GM21825 (cell line): ENCODE data around the gene CD28.

Experiments used
- ATAC-seq: cut with Tn5 transposase; IDR thresholded peaks from one replicate; pipeline ENCODE4 v1.9.1; 2021; ENCODE audit warnings: mild to moderate bottlenecking, moderate library complexity; ENCODE audit not compliant: unreplicated experiment

The CD28 gene

GRCh38 chr2:203713381-203713780 lies 6.9 kb downstream of the CD28 start:
- no peak for ATAC-seq

GRCh38 chr2:203714112-203714511 lies 7.7 kb downstream of the CD28 start:
- no peak for ATAC-seq

GRCh38 chr2:203715744-203716143 lies 9.3 kb downstream of the CD28 start:
- no peak for ATAC-seq

GRCh38 chr2:203718087-203718486 lies 11.6 kb downstream of the CD28 start:
- peak; percentile 95 for ATAC-seq

DNA sequence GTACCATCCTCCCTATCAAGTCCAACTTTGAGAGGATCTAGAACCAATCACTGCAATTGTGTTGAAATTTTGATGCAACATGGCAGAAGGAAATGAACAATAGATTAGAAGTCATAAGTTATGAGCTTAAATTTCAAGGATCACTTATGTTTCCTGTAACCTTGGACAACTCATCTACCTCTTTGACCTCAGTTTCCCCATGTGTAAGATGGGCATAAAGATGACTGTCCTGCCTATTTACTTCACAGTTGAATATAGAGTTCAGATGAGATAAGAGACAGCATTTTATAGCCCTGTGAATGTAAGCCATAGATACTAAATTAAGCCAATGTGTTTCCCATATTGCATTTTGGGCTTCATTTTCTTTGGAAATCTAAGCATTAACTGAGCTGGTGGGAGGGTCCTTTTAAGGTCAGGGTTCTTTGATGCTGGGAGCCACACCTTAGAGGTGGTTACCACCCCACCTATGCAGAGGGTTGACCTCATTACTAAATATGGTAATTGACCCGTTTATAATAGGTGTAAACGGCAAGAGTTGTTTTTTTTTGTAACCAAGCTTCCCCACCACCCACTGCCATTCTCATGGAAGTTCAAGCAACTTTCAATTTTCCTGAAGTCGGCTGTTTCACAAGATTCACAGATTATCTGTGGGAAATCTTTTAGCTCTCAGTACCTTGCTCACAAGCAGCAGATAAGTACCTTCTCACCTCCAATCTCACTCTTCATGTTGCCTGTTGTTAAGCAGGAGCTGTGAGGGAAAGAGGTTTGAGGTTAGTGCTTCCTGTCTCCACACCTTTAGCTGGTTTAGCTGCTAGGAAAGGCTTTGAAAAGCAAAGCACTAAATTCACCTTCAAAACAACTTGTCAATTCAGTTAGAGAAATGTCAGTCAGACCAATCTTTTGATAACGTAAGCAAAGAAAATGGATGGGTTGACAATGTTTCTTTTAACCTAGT lies 13.3 kb downstream of the CD28 start:
- no peak for ATAC-seq

- ATAC-seq = no peak
These were observed 14.7 kb downstream of the CD28 start for GRCh38 chr2:203720915-203721672.

DNA sequence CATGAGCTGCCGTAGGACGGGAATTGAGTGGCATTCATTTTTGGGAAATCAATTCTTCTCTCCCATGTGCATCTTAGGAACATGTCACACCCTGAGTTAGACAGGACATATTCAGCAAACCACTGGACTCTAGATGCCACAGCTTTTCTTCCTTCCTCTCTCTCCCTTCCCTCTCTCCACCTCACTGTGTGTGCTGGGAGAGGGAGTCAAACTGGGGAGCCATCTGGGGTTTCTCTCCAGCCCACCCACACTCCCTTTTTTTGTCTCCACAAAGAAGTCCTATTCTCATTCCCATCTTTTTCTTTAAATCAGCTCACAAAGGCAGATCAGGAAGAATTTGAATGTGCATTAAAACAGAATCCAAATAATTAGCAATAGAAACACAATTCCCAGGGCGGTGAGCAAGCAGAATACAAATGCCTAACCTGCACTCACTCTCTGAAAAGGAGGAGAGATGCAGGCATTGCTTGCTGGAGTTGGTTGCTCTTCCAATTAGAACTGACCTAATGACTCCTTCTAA lies 15.4 kb downstream of the CD28 start:
- no peak for ATAC-seq

DNA sequence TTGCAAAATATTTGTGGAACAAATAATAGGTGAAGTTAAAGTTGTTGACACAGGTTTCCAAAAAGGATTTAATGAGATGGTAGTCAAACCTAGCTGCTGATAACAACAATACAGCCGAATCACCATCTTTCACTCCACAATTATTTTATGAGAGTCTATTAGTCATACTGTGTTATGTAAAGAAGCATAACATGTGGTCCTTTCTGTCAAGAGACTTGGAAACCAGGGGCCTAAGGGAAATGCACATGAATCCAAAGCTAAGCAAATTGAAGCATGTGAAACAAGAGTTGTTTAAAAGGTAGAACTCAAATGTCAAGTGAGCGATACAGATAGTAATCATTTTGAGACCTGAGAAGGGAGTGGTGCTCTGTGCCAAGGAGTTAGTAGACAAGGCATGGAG lies 16.0 kb downstream of the CD28 start:
- ATAC-seq = no peak

- no peak for ATAC-seq
These were observed 21.9 kb downstream of the CD28 start for GRCh38 chr2:203728321-203728720.

DNA sequence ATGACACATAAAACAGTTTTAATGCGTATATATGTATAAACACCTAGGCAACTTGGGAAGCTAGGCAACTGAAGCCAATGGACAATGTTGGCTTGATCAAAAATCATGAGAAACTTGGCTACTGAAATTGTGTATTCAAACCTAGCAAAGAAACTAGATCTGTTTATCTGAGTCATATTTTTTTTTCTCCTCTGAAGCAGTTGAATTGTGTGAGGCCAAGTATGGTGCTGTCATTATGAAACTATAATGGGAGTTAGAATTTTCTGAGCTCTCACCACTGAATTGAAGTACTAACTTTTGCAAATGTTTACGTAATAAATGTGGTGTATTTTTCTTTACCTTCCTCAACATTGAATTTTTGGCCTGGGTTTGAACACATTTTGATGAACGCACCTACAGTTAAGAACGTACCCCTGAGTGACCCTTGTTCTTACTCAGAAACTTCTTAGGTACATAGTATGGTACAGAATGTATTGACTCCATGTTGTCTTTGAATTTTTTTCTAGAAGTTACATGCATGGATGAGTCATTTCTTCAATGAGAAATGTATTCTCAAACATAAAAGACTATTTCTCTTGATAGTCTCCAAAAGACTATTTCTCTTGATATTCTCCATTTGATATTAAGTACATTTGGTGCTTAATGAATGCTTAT lies 23.8 kb downstream of the CD28 start:
- no peak for ATAC-seq

GRCh38 chr2:203730883-203731282 lies 24.4 kb downstream of the CD28 start:
- ATAC-seq = no peak

DNA sequence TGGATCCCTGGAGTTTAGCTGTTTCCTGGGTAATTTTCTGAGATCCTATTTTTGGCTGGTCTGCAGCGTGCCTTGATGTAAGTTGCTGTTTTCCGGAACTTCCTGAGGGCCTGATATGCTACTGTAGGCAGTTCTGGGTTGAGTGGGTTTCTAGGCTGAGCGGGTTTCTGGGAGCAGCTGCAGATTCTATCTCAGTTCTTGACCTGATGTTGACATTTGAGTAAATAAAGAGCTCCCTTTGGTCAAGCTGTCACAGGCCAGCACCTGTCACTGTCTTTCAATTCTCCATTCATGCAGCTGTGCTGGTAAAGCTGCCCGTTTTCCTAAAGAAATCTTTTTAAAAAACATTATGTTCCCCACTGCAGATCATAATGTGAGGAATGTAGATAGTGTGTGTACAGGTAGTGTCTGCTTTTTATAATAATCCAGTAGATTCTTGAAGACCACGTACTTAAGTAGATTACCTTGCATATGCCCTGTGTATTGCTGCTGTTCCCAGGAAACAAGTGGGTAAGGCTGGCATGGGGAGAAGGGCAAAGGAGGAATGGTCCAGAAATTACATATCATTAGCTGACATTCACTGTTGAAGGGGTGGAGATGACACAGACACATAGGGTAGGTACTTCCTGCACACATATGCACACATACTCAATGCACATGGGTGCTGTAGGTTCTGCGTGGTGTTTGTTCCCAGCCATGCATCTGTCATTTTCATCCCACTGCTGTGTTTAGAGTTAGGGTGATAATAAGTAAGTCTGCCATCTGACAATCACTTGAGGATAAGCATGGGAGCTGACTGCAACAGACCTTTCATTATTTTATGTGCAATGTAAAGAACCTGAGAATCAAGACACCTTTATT lies 25.9 kb downstream of the CD28 start:
- no peak for ATAC-seq

- ATAC-seq = no peak
These were observed 26.6 kb downstream of the CD28 start for GRCh38 chr2:203732953-203733510.

DNA sequence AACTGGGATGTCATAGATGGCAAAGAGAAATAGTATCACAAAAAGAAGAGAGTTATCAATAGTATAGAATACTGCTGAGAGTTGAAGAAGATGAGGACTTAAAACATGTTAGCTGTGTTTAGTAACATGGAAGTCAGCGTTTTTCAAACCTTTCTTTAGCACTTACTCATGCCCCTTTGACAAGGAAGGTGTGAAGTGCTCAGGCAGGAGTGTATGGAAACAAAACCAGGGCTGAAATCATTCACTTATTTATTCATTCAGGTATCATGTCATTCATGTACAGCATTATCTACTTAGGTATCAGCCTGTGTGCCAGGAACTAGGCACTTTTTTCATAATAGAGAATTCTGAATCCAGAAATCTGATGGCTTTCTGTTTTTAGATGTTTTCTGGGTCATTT lies 27.2 kb downstream of the CD28 start:
- ATAC-seq = no peak

DNA sequence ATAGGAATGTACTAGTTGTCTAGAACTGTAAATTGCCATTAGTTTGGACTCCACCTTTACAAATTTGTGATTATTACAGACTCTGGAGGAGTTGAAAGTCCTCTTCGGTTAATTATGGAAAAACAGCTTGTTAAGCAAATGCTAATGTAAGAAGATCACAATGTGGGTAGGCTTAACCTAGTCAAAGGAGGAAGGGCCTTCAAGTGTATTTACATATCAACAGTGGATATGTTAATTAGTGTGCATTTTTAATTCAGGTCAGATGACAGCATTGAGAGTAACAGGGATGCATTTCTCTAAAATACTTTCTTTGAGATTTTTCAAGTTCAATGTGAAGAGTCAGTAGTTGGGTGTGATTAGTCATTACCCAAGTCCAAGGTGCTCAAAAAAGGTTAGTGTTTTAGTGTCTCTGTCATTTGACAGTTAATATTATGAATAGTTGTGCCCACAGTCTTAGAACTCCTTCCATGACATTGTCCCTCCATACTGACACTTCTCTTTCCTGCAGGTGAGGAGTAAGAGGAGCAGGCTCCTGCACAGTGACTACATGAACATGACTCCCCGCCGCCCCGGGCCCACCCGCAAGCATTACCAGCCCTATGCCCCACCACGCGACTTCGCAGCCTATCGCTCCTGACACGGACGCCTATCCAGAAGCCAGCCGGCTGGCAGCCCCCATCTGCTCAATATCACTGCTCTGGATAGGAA lies 28.0 kb downstream of the CD28 start:
- ATAC-seq = no peak

DNA sequence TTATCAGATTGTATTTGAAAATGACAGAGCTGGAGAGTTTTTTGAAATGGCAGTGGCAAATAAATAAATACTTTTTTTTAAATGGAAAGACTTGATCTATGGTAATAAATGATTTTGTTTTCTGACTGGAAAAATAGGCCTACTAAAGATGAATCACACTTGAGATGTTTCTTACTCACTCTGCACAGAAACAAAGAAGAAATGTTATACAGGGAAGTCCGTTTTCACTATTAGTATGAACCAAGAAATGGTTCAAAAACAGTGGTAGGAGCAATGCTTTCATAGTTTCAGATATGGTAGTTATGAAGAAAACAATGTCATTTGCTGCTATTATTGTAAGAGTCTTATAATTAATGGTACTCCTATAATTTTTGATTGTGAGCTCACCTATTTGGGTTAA lies 30.9 kb downstream of the CD28 start:
- peak; percentile 61 for ATAC-seq

DNA sequence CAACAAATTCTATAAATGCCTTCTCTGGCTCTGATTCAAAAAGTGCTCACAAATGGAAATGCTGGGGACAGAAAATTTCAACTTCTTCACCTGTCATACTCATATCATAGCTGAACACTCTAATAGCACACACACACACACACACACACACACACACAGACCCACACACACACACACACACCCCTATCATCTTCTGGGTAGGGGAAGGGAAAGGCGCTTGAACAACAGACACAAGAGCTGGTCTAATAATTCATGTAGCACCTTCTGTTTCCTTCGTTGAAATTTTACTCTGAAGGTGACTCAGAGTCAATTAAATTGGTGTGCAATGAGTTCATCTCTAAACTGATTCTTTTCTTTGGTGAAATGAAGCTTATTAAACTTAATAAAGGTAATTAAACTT lies 32.9 kb downstream of the CD28 start:
- ATAC-seq = no peak

GRCh38 chr2:203740871-203741281 lies 34.4 kb downstream of the CD28 start:
- no peak for ATAC-seq

GRCh38 chr2:203741566-203741965 lies 35.1 kb downstream of the CD28 start:
- no peak for ATAC-seq
